Endothelial cell of umbilical vein (primary cell): ENCODE measurements around the gene CFL2. TPM values are rescaled to one million over a fixed set of nuclear protein-coding genes. Genes with fewer than 3 reads are reported as not detected.

ENCODE experiments used
- BruUV-seq: library from RNA; stranded (reverse); fragments of 400-500 nt; replicated peaks from 2 replicates; lab custom pipeline; 2021; lab: Mats Ljungman, UMichigan
- CTCF ChIA-PET: fragments of 300-600, 350-600 bp; sonication (Branson Sonifier 250); formaldehyde crosslinking; loops from one replicate; lab custom pipeline; 2021; ENCODE audit warnings: antibody characterized with exemption, inconsistent platforms; lab: Charles Lee
- POLR2A ChIA-PET: fragments of 300-600, 350-600 bp; sonication (Branson Sonifier 250); formaldehyde crosslinking; loops from one replicate; lab custom pipeline; 2021; ENCODE audit warnings: antibody characterized with exemption, inconsistent platforms; lab: Charles Lee
- DNase-seq: peaks from one replicate; pipeline ENCODE4 v3.0.0-alpha.2; 2011; ENCODE audit warnings: low read depth, low spot score
- FAIRE-seq: peaks from 2 replicates; lab custom pipeline; 2011; peaks lifted over from hg19 to GRCh38; lab: Jason Lieb, UNC
- H2AFZ ChIP-seq: 2 replicates; pipeline ENCODE4 v1.6.0; 2012; ENCODE audit warnings: low read depth, low read length, control low read depth, inconsistent platforms
- H3K27ac ChIP-seq: 2 replicates; pipeline ENCODE4 v1.5.1; 2011; ENCODE audit warnings: low read depth, mild to moderate bottlenecking, control low read depth, low read length, moderate library complexity; ENCODE audit not compliant: insufficient read depth
- H3K27me3 ChIP-seq, 2 experiments: 2 replicates each; pipeline versions ENCODE4 v1.6.0 to v1.6.1; 2011; ENCODE audit warnings: low read length in 2 of 2, mixed read lengths in 1 of 2; ENCODE audit not compliant: control insufficient read depth in 2 of 2, insufficient read depth in 2 of 2
- H3K36me3 ChIP-seq, 2 experiments: 2 replicates in 1 of 2; 3 replicates in 1 of 2; pipeline ENCODE4 v1.5.1; 2011; ENCODE audit warnings: low read length in 2 of 2, mild to moderate bottlenecking in 1 of 2, moderate library complexity in 1 of 2; ENCODE audit not compliant: control insufficient read depth in 2 of 2, insufficient read depth in 2 of 2; ENCODE audit errors: extremely low read depth in 1 of 2
- H3K4me1 ChIP-seq: 3 replicates; pipeline ENCODE4 v1.5.1; 2011; ENCODE audit warnings: mild to moderate bottlenecking, low read length; ENCODE audit not compliant: control insufficient read depth, insufficient read depth; ENCODE audit errors: extremely low read depth
- H3K4me2 ChIP-seq: 2 replicates; pipeline ENCODE4 v1.6.1; 2011; ENCODE audit warnings: low read length, control low read depth, mixed read lengths; ENCODE audit not compliant: insufficient read depth
- H3K4me3 ChIP-seq, 3 experiments: fragments of 200-600 bp in 1 of 3; sonication (generic), shearing (Covaris generic) in 1 of 3; replicated peaks in 1 of 3; 2 replicates each; pipeline ENCODE4 v1.5.1; 2011 to 2016; ENCODE audit warnings: control low read depth in 3 of 3, low read length in 3 of 3, mild to moderate bottlenecking in 2 of 3, inconsistent platforms in 1 of 3, low read depth in 1 of 3, moderate library complexity in 1 of 3; ENCODE audit not compliant: insufficient read depth in 1 of 3
- H3K79me2 ChIP-seq: 2 replicates; pipeline ENCODE4 v1.6.0; 2012; ENCODE audit warnings: low read length, inconsistent platforms; ENCODE audit not compliant: control insufficient read depth, insufficient read depth
- H3K9ac ChIP-seq: replicated peaks from 2 replicates; pipeline ENCODE3; 2011; ENCODE audit warnings: low read length, control low read depth; ENCODE audit not compliant: insufficient read depth; ENCODE audit errors: extremely low read depth
- H3K9me1 ChIP-seq: replicated peaks from 3 replicates; pipeline ENCODE4 v1.6.0; 2011; ENCODE audit warnings: mild to moderate bottlenecking, low read length; ENCODE audit not compliant: control insufficient read depth, insufficient read depth; ENCODE audit errors: extremely low read depth
- H3K9me3 ChIP-seq: replicated peaks from 2 replicates; pipeline ENCODE4 v1.5.1; 2012; ENCODE audit warnings: low read length, inconsistent platforms; ENCODE audit not compliant: control insufficient read depth, insufficient read depth
- H4K20me1 ChIP-seq: replicated peaks from 2 replicates; pipeline ENCODE3; 2011; ENCODE audit warnings: mild to moderate bottlenecking, low read length; ENCODE audit not compliant: control insufficient read depth, insufficient read depth; ENCODE audit errors: extremely low read depth
- EZH2 ChIP-seq: IDR thresholded peaks from 2 replicates; pipeline ENCODE4 v1.6.1; 2012; ENCODE audit warnings: borderline replicate concordance, low read depth, mild to moderate bottlenecking, moderate library complexity, low read length, inconsistent platforms; ENCODE audit not compliant: severe bottlenecking
- FOS ChIP-seq: IDR thresholded peaks from 2 replicates; pipeline ENCODE4 v1.6.1; 2011; ENCODE audit warnings: mild to moderate bottlenecking, low read length, moderate library complexity, borderline replicate concordance; ENCODE audit not compliant: insufficient read depth
- GATA2 ChIP-seq: IDR thresholded peaks from 2 replicates; pipeline ENCODE4 v1.7.0; 2011; ENCODE audit warnings: low read depth, mild to moderate bottlenecking, moderate library complexity, mixed read lengths, low read length; ENCODE audit not compliant: insufficient read length, insufficient read depth
- JUN ChIP-seq: IDR thresholded peaks from 2 replicates; pipeline ENCODE4 v1.6.1; 2011; ENCODE audit warnings: borderline replicate concordance, low read depth; ENCODE audit not compliant: insufficient read length, insufficient read depth
- MYC ChIP-seq: IDR thresholded peaks from one replicate; pipeline ENCODE4 v1.6.1; 2011; ENCODE audit warnings: mild to moderate bottlenecking, low read depth, low read length
- POLR2A ChIP-seq: IDR thresholded peaks from 2 replicates; pipeline ENCODE4 v1.6.1; 2012; ENCODE audit warnings: low read depth, mild to moderate bottlenecking, control low read depth, low read length
- POLR2AphosphoS5 ChIP-seq: IDR thresholded peaks from 2 replicates; pipeline ENCODE4 v1.6.1; 2012; ENCODE audit warnings: low read depth, mild to moderate bottlenecking, control low read depth, low read length, moderate library complexity; ENCODE audit not compliant: insufficient read depth
- dilution Hi-C: fragments of 300-500 bp; cut with MboI; formaldehyde crosslinking; loops from one replicate; pipeline ENCODE4 v1.15.0; 2019; ENCODE audit warnings: low sequenced_read_pairs; ENCODE audit not compliant: extremely low pct_ligation_motif_present
- intact Hi-C: fragments of 100-400 bp; cut with micrococcal nuclease; formaldehyde crosslinking; loops from one replicate; pipeline ENCODE4 v1.10.0; 2022
- polyA plus RNA-seq, 4 experiments: library from polyadenylated mRNA; depleted of rRNA in 3 of 4; stranded (reverse) in 3 of 4; unstranded in 1 of 4; fragments of >200 nt; gene quantifications; 2 replicates each; pipeline versions ENCODE4 v1.2.1 to v1.2.3, GENCODE V29; 2011 to 2012; ENCODE audit warnings: missing spikeins in 1 of 4
- total RNA-seq: library from RNA; stranded (reverse); gene quantifications from 2 replicates; pipeline ENCODE4 v1.2.3, GENCODE V29; 2021
- TF ChIP-seq, protein P1 (sequence below), 2 donors: IDR thresholded peaks; 1 replicate in 1 of 2; 2 replicates in 1 of 2; pipeline ENCODE4 v1.5.1; 2011; ENCODE audit warnings: low read length in 2 of 2, mild to moderate bottlenecking in 2 of 2, moderate library complexity in 2 of 2, control low read depth in 1 of 2, inconsistent platforms in 1 of 2, low read depth in 1 of 2; ENCODE audit not compliant: insufficient read depth in 1 of 2; ENCODE audit errors: extremely low read depth in 1 of 2
- TF ChIP-seq, protein P2 (sequence below): IDR thresholded peaks from 2 replicates; pipeline ENCODE4 v1.6.1; 2011; ENCODE audit not compliant: insufficient read depth, insufficient read length

CFL2 gene
- total and polyA plus RNA-seq, 2 donors (not counting 3 experiments of a cell fraction or from before 2014, with no cell fraction given): 42.8 to 98.1 TPM

DNA sequence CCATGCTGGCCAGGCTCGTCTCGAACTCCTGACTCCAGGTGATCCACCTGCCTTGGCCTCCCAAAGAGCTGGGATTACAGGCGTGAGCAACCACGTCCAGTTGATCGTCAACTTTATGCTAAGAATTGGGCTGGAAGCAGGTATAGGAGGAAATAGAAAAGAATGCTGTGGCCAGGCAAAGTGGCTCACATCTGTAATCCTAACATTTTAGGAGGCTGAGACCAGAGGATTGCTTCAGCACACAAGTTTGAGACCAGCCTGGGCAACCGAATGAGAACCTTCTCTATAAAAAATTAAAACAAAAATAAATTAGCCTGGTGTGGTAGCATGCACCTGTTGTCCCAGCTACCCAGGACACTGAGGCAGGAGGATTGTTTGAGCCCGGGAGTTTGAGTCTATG, 47.4 kb downstream of the CFL2 start:
- H3K79me2 ChIP-seq: no peaks in the 10 kb centered on the region
- no peaks in the 10 kb centered on the region for H3K36me3 ChIP-seq
- H3K9me3 ChIP-seq: no peaks in the 10 kb centered on the region
- no peaks in the 10 kb centered on the region for H4K20me1 ChIP-seq
- no peak for DNase-seq
- no TSS peak for BruUV-seq
- peaks cover 18% of the 10 kb centered on the region for H3K4me1 ChIP-seq
- TF ChIP-seq JUN: no peak
- TF ChIP-seq GATA2: no peak
- TF ChIP-seq POLR2AphosphoS5: no peak
- no peak for TF ChIP-seq FOS
- no peak for TF ChIP-seq EZH2
- TF ChIP-seq MYC: no peak
- TF ChIP-seq, protein P1, sequence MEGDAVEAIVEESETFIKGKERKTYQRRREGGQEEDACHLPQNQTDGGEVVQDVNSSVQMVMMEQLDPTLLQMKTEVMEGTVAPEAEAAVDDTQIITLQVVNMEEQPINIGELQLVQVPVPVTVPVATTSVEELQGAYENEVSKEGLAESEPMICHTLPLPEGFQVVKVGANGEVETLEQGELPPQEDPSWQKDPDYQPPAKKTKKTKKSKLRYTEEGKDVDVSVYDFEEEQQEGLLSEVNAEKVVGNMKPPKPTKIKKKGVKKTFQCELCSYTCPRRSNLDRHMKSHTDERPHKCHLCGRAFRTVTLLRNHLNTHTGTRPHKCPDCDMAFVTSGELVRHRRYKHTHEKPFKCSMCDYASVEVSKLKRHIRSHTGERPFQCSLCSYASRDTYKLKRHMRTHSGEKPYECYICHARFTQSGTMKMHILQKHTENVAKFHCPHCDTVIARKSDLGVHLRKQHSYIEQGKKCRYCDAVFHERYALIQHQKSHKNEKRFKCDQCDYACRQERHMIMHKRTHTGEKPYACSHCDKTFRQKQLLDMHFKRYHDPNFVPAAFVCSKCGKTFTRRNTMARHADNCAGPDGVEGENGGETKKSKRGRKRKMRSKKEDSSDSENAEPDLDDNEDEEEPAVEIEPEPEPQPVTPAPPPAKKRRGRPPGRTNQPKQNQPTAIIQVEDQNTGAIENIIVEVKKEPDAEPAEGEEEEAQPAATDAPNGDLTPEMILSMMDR (IDR thresholded peaks at IDR 0.05; ENCODE audit: extremely low read depth in 1 of 2, insufficient read depth in 1 of 2, low read depth in 1 of 2, low read length in 2 of 2): no peak
- TF ChIP-seq POLR2A: no peak
- TF ChIP-seq, protein P2, sequence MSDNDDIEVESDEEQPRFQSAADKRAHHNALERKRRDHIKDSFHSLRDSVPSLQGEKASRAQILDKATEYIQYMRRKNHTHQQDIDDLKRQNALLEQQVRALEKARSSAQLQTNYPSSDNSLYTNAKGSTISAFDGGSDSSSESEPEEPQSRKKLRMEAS: no peak
- intact Hi-C loops: loop anchor here (5.0 kb wide), 1 partner anchor 35 kb away; the partner anchor contains the start of gene SNX6
- ChIA-PET POLR2A (interaction anchor here (0.7 kb wide), 1 partner anchor 314 kb away, joined by 5 read pairs; no protein-coding TSS in a partner anchor), CTCF (interaction anchor here (1.4 to 2.0 kb wide), 2 partner anchors 11 to 56 kb away, joined by 3 to 4 read pairs; no protein-coding TSS in a partner anchor)
- H3K9me1 ChIP-seq: no peaks in the 10 kb centered on the region
- dilution Hi-C loops: no loop called here
- no peak for FAIRE-seq
- H2AFZ ChIP-seq: no peak overlapping the region
- no peak overlapping the region for H3K9ac ChIP-seq
- no peak overlapping the region for H3K4me3 ChIP-seq
- H3K27ac ChIP-seq: no peak overlapping the region
- no peaks in the 10 kb centered on the region for H3K27me3 ChIP-seq
- H3K4me2 ChIP-seq: no peak overlapping the region
